Measurements from ENCODE around the gene FXYD7.

- TF ChIP-seq CTCF (IDR thresholded peaks at IDR 0.05; ENCODE audit: low read length) (no peak), EZH2 (IDR thresholded peaks at IDR 0.05; ENCODE audit: borderline replicate concordance, low read length) (no peak)
Measured at GRCh38 chr19:35151273-35152065, 8.4 kb downstream of the FXYD7 start.

Measured in OCI-LY1 (cell line).